Left ventricle myocardium inferior (tissue), 1 donor: ENCODE results near the gene ARL6. TPM values are rescaled to one million over a fixed set of nuclear protein-coding genes. Genes with fewer than 3 reads are reported as not detected.

ENCODE experiments used
- DNase-seq: peaks from one replicate; pipeline ENCODE4 v3.0.0-alpha.2; 2020
- H3K27ac ChIP-seq: fragments of 200-600 bp; replicated peaks from 2 replicates; pipeline ENCODE4 v1.8.0; 2021
- H3K27me3 ChIP-seq: fragments of 200-600 bp; 2 replicates; pipeline ENCODE4 v1.8.0; 2021; ENCODE audit warnings: low read depth
- H3K36me3 ChIP-seq: fragments of 200-600 bp; 2 replicates; pipeline ENCODE4 v1.8.0; 2021
- H3K4me1 ChIP-seq: fragments of 200-600 bp; 2 replicates; pipeline ENCODE4 v1.8.0; 2021
- H3K4me3 ChIP-seq: fragments of 200-600 bp; 2 replicates; pipeline ENCODE4 v1.8.0; 2021; ENCODE audit warnings: mild to moderate bottlenecking, moderate library complexity
- H3K9me3 ChIP-seq: fragments of 200-600 bp; replicated peaks from 2 replicates; pipeline ENCODE4 v1.8.0; 2021
- intact Hi-C: fragments of 100-400 bp; cut with micrococcal nuclease; formaldehyde crosslinking; loops from one replicate; pipeline ENCODE4 v1.11.0; 2022
- total RNA-seq: library from RNA; stranded (reverse); fragmentation: NEBNext Ultra II Directional; extraction: Animal tissue kit (Norgen Biotek cat#: 25700); gene quantifications from one replicate; pipeline ENCODE4 v1.2.1, GENCODE V29; 2021
- TF ChIP-seq, protein P1 (sequence below): fragments of 200-600 bp; IDR thresholded peaks from 2 replicates; pipeline ENCODE4 v1.8.0; 2021; ENCODE audit warnings: antibody characterized with exemption, mild to moderate bottlenecking, borderline replicate concordance
- donor health status: DM: no; HTN: yes; CAD: no; lungs with severe emphysema.

ARL6 gene
- total RNA-seq, 1 donor from 2014 or later, result 3.8 TPM

DNA sequence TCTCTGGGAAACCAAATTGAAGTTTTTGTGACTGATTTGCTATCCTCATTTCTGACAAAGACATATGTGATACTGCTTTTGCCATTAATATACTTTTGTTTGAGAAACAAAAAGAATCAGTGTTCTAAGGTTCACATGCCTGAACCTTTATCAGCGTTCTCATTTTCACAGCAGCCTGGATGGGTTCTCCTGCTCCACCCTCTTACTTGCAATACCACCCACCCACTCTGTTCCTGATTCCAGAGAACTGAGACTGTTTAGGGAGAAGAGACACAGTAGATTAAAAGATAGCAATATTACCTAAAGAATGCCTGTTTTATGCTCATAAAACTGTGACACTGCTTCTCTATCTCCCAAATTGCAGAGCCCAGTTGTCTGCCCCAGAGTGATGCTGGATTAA is 25.8 kb upstream of the ARL6 start:
- Histone ChIP-seq H3K9me3 (no peaks in the 10 kb centered on the region), H3K27ac (no peak overlapping the region), H3K4me3 (no peak overlapping the region), H3K27me3 (no peaks in the 10 kb centered on the region), H3K4me1 (no peaks in the 10 kb centered on the region), H3K36me3 (no peaks in the 10 kb centered on the region)
- intact Hi-C loops, result no loop called here
- no peak for DNase-seq
- TF ChIP-seq, protein P1, sequence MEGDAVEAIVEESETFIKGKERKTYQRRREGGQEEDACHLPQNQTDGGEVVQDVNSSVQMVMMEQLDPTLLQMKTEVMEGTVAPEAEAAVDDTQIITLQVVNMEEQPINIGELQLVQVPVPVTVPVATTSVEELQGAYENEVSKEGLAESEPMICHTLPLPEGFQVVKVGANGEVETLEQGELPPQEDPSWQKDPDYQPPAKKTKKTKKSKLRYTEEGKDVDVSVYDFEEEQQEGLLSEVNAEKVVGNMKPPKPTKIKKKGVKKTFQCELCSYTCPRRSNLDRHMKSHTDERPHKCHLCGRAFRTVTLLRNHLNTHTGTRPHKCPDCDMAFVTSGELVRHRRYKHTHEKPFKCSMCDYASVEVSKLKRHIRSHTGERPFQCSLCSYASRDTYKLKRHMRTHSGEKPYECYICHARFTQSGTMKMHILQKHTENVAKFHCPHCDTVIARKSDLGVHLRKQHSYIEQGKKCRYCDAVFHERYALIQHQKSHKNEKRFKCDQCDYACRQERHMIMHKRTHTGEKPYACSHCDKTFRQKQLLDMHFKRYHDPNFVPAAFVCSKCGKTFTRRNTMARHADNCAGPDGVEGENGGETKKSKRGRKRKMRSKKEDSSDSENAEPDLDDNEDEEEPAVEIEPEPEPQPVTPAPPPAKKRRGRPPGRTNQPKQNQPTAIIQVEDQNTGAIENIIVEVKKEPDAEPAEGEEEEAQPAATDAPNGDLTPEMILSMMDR, result no peak

DNA sequence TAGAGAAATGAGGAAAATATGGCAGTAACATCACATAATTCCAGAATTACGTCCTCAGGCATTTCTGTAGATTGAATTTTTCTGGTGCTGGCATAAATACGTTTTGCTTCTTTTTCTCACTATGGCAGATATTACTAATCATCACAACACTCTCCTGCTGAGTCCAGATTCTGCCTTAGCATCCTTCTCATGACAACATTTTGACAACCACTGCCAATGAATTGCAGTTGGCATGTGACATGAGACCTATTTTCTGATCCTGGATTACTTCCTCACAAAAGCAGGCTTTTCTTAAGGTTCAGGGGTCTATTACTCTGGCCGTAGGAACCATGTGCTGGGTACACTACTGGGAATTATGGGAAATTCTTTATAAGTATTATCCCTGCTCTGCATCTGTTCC is 22.5 kb upstream of the ARL6 start:
- H3K4me3 ChIP-seq, result no peak overlapping the region
- no peaks in the 10 kb centered on the region for H3K27me3 ChIP-seq
- H3K4me1 ChIP-seq, result no peaks in the 10 kb centered on the region
- no peak overlapping the region for H3K27ac ChIP-seq
- intact Hi-C loops, result no loop called here
- TF ChIP-seq, protein P1, result no peak
- H3K9me3 ChIP-seq, result no peaks in the 10 kb centered on the region
- no peaks in the 10 kb centered on the region for H3K36me3 ChIP-seq
- DNase-seq, result no peak

DNA sequence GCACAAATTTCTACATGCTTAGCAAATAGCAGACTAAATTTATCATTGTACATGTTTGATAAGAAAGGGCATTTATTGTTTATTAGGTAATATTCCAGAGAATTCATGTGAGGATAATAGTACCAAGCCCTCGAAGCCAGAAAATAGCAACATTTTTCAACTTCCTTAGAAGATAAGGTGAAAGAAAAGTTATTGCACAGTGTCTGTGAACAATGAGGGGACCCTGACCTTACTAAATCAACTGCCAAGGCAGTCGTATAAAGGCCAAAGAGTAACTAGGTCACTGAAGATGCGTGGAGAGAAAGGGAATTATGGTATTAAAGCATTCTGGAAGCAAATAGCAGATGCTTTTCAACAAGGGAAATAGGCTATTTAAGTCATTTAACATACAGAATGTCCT is 20.3 kb upstream of the ARL6 start:
- Histone ChIP-seq H3K27ac (no peak overlapping the region), H3K9me3 (no peaks in the 10 kb centered on the region), H3K4me1 (no peaks in the 10 kb centered on the region), H3K4me3 (no peak overlapping the region), H3K27me3 (no peaks in the 10 kb centered on the region), H3K36me3 (no peaks in the 10 kb centered on the region)
- TF ChIP-seq, protein P1, result no peak
- intact Hi-C loops, result no loop called here
- DNase-seq, result no peak

DNA sequence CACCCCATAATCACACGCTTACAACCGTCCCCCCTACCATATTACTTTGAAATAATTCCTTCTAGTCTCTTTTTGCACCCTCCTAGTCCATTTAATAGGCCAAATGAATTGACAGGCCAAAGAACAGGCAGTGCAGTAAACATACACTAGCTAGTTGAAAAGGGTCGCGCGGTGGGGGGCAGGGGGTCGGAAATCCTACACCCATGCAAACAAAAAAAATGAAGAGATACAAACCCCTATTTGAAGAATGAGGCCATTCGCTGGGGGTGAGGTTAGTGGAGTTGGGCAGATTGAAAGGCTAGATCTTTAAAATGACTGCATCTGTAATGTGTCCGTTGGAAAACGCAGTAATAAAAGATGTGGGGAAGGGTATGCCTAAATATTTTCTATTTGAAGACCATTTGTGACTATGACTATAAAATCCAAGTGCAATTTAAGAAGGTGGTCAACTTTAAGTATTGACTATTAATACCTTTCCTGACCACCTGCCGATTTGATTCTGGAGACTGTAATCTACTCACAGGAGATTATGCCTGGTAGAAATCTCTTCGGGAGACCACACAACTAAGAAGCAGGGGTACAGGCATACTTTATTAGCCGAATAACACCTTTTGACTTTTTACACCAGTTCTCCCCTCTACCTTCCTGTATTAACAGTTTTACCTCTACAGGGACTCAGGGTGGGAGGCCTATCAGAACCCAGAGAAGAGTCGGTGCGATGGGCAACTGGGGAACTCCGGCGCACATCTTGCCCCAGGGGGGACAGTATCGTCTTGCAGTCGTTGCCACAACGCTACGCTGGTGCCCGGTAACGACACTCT is 762 bp upstream of the ARL6 start:
- Histone ChIP-seq H3K4me3 (peak overlapping the region; percentile 89), H3K9me3 (no peaks in the 10 kb centered on the region), H3K27ac (peak overlapping the region; percentile 81), H3K4me1 (peaks cover 19% of the 10 kb centered on the region), H3K27me3 (no peaks in the 10 kb centered on the region), H3K36me3 (no peaks in the 10 kb centered on the region)
- TF ChIP-seq, protein P1, result no peak
- DNase-seq, result no peak
- intact Hi-C loops, result no loop called here

DNA sequence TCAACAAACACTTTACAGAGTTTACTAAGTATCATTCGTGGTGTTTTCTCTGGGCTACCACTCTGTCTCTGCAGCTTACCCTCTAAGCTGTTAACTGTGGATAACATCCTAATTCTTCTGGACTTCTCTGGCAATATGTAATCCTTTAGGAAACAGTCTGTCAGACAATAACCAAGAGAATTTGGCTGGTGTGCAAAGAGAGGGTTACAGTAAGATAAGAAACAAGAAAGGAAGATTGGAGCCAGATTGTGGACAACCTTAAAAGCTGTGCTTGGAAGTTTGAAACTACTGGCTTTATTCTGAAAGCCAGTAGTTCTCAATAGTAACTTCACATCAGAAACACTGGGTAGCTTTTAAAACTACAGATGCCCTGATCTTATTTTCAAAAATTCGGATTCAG is 778 bp downstream of the ARL6 start:
- DNase-seq, result no peak
- H3K9me3 ChIP-seq, result peaks cover under 1% of the 10 kb centered on the region
- peaks cover 19% of the 10 kb centered on the region for H3K4me1 ChIP-seq
- peaks cover 11% of the 10 kb centered on the region for H3K36me3 ChIP-seq
- TF ChIP-seq, protein P1, result no peak
- H3K27ac ChIP-seq, result no peak overlapping the region
- intact Hi-C loops, result no loop called here
- H3K27me3 ChIP-seq, result no peaks in the 10 kb centered on the region
- peak overlapping the region; percentile 89 for H3K4me3 ChIP-seq
